HG03103 (cell line): ENCODE data around the gene ADM2.
"Not testable (repeated sequence)": the region's sequence is repeated elsewhere in the genome, so short reads cannot be mapped to it uniquely, and the experiment has no call there.

ENCODE experiments used
- ATAC-seq: cut with Tn5 transposase; IDR thresholded peaks from one replicate; pipeline ENCODE4 v1.9.1; 2021; ENCODE audit warnings: low read depth; ENCODE audit not compliant: unreplicated experiment

The ADM2 gene

DNA sequence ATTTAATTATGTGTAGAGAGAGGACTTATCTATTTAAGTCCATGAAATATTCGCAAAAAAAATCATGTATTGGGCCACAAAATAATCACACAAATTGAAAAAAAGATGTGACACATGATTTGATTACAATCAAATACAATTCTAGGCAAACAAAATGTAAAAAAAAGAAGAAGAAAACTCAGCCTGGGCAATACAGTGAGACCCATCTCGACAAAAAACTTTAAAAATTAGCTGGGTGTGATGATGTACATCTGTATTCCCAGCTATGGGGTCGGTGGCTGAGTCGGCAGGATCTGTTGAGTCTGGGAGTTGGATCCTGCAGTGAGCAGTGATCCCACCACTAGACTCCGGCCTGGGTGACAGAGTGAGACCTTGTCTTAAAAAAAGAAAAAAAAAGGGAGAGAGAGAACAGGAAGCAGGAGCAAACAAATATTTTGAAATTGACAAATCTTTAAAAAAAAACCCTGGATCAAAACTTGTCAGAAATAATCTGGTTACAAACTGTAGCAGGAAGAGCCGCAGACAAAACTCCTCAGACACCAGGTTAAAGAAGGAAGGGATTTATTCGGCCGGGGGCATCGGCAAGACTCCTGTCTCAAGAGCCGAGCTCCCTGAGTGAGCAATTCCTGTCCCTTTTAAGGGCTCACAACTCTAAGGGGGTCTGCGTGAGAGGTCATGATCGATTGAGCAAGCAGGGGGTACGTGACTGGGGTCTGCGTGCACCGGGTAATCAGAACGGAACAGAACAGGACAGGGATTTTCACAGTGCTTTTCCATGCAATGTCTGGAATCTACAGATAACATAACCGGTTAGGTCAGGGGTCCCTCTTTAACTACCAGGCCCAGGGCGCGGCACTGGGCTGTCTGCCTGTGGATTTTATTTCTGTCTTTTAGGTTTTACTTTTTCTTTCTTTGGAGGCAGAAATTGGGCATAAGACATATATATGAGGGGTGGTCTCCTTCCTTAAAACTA lies 51.8 kb downstream of the ADM2 start:
- no peak for ATAC-seq

DNA sequence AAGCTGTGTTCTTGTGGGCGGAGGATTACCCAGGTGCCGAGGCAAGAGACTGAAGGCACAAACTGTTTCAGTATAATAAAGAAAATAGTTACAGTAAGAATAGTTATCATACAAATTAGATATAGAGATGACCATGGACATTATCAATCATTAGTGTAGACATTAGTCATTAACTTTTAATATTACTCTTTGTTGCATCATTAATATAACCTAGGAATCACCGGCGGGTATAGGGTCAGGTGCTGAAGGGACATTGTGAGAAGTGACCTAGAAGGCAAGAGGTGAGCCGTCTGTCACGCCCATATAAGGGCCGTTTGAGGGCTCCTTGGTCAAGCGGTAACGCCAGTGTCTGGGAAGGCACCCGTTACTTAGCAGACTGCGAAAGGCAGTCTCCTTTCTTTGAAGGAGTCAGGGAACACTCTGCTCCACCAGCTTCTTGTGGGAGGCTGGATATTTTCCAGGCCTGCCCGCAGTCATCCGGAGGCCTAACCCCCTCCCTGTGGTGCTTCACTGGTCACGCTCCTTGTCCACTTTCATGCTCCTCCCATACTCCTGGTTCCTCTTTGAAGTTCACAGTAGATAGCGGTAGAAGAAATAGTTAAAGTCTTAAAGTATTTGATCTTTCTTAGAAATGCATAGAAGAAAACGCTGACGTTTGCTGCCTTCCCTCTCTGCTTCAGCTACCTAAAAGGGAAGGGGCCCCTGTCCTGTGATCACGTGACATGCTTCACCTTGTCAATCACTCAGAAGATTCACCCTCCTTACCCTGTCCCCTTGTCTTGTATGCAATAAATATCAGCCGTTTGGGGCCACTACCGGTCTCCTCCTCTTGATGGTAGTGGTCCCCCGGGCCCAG lies 52.7 kb downstream of the ADM2 start:
- not testable (repeated sequence) for ATAC-seq

DNA sequence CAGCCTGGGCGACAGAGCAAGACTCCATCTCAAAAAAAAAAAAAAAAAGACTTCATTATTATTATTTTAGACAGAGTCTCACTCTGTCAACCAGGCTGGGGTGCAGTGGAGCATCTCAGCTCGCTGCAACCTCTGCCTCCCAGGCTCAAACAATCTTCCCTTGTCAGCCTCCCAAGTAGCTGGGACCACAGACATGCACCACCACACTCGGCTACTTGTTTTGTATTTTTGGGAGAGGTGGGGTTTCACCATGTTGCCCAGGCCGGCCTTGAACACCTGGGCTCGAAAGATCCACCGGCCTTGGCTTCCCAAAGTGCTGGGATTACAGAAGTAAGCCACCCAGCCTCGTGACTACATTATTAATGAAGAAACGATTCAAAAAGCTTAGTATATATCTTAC lies 53.8 kb downstream of the ADM2 start:
- ATAC-seq: no peak
